Fibroblast of skin of abdomen (primary cell): ENCODE data around the gene FNBP1.
A peak's percentile ranks its signal among the peaks of the same experiment; 100 is the strongest.
"Not testable (repeated sequence)": the region's sequence is repeated elsewhere in the genome, so short reads cannot be mapped to it uniquely, and the experiment has no call there.

Experiments used
- DNase-seq: peaks from one replicate; pipeline ENCODE4 v3.0.0-alpha.2; 2013

Gene FNBP1

GRCh38 chr9:129990269-129991010 lies 52.5 kb downstream of the FNBP1 start:
- DNase-seq: no peak

GRCh38 chr9:129989740-129990139 lies 53.2 kb downstream of the FNBP1 start:
- peak; percentile 80 for DNase-seq

- no peak for DNase-seq
Measured at GRCh38 chr9:129989362-129989708, 53.7 kb downstream of the FNBP1 start.

GRCh38 chr9:129988607-129989361 lies 54.2 kb downstream of the FNBP1 start:
- DNase-seq: no peak

- no peak for DNase-seq
Measured at GRCh38 chr9:129987941-129988340, 55.0 kb downstream of the FNBP1 start.

- no peak for DNase-seq
Measured at GRCh38 chr9:129987047-129987446, 55.9 kb downstream of the FNBP1 start.

GRCh38 chr9:129984589-129984988 lies 58.4 kb downstream of the FNBP1 start:
- not testable (repeated sequence) for DNase-seq

- peak; percentile 44 for DNase-seq
Measured at GRCh38 chr9:129983891-129984290, 59.1 kb downstream of the FNBP1 start.

- DNase-seq: no peak
Measured at GRCh38 chr9:129981180-129981907, 61.6 kb downstream of the FNBP1 start.

GRCh38 chr9:129980224-129980623 lies 62.8 kb downstream of the FNBP1 start:
- DNase-seq: not testable (repeated sequence)

- DNase-seq: no peak
Measured at GRCh38 chr9:129979071-129979745, 63.8 kb downstream of the FNBP1 start.

- no peak for DNase-seq
Measured at GRCh38 chr9:129972816-129973215, 70.2 kb downstream of the FNBP1 start.

- peak; percentile 91 for DNase-seq
Measured at GRCh38 chr9:129968690-129969485, 74.1 kb downstream of the FNBP1 start.

- DNase-seq: peak; percentile 71
Measured at GRCh38 chr9:129964901-129965734, 77.9 kb downstream of the FNBP1 start.

- DNase-seq: peak; percentile 41
Measured at GRCh38 chr9:129962889-129963703, 79.9 kb downstream of the FNBP1 start.

- no peak for DNase-seq
Measured at GRCh38 chr9:129962451-129962864, 80.5 kb downstream of the FNBP1 start.

- DNase-seq: no peak
Measured at GRCh38 chr9:129958796-129959195, 84.2 kb downstream of the FNBP1 start.

GRCh38 chr9:129954868-129955550 lies 88.0 kb downstream of the FNBP1 start:
- no peak for DNase-seq

- no peak for DNase-seq
Measured at GRCh38 chr9:129953736-129954135, 89.3 kb downstream of the FNBP1 start.
